Activated CD8-positive, alpha-beta T cell treated with anti-CD3 and anti-CD28 coated beads for 36 hours (primary cell): ENCODE measurements around the gene ATF1. TPM values are rescaled to one million over a fixed set of nuclear protein-coding genes. Genes with fewer than 3 reads are reported as not detected.
A peak's percentile ranks its signal among the peaks of the same experiment; 100 is the strongest.

Source experiments
- ATAC-seq: fragments of 200-7000 bp; cut with Tn5 transposase; one replicate; pipeline ENCODE4 v1.10.0; 2021; ENCODE audit warnings: mild to moderate bottlenecking, moderate library complexity
- CTCF ChIA-PET: fragments of 350-600 bp; sonication (Branson Sonifier 250); formaldehyde crosslinking; loops from one replicate; lab custom pipeline; 2021; ENCODE audit warnings: antibody characterized with exemption; lab: Charles Lee
- POLR2A ChIA-PET: fragments of 350-600 bp; sonication (Branson Sonifier 250); formaldehyde crosslinking; loops from one replicate; lab custom pipeline; 2021; ENCODE audit warnings: antibody characterized with exemption; lab: Charles Lee
- DNase-seq: peaks from one replicate; pipeline ENCODE4 v3.0.0-alpha.2; 2020
- H3K27ac Mint-ChIP-seq: one replicate; pipeline ENCODE4 v1.8.0; 2021; ENCODE audit warnings: mild to moderate bottlenecking, mixed read lengths
- H3K27me3 Mint-ChIP-seq: one replicate; pipeline ENCODE4 v1.8.0; 2021; ENCODE audit warnings: mixed read lengths
- H3K36me3 Mint-ChIP-seq: one replicate; pipeline ENCODE4 v1.8.0; 2021; ENCODE audit warnings: low read depth, mixed read lengths
- H3K4me1 Mint-ChIP-seq: one replicate; pipeline ENCODE4 v1.8.0; 2021; ENCODE audit warnings: low read depth, mixed read lengths
- H3K4me3 Mint-ChIP-seq: one replicate; pipeline ENCODE4 v1.8.0; 2021; ENCODE audit warnings: mild to moderate bottlenecking, moderate library complexity, mixed read lengths
- H3K9me3 Mint-ChIP-seq: one replicate; pipeline ENCODE4 v1.8.0; 2021; ENCODE audit warnings: mixed read lengths
- CTCF ChIP-seq: fragments of 200-600 bp; IDR thresholded peaks from one replicate; pipeline ENCODE4 v1.8.0; 2022; ENCODE audit warnings: antibody characterized with exemption, mild to moderate bottlenecking
- intact Hi-C: fragments of 100-400 bp; cut with micrococcal nuclease; formaldehyde crosslinking; loops from one replicate; pipeline ENCODE4 v1.10.0; 2022
- total RNA-seq, 2 experiments: library from RNA; stranded (reverse); gene quantifications; one replicate each; pipeline ENCODE4 v1.2.3, GENCODE V29; 2021

ATF1 gene
- total RNA-seq, 2 experiments from 2014 or later = 46.6 to 49.8 TPM

- no peak overlapping the region for H3K27ac Mint-ChIP-seq
- no peak for ATAC-seq
- CTCF ChIA-PET = interaction anchor here (0.6 to 1.5 kb wide), 3 partner anchors 13 to 473 kb away, joined by 3 read pairs; no protein-coding TSS in a partner anchor
- H3K4me1 Mint-ChIP-seq = peaks cover 18% of the 10 kb centered on the region
- DNase-seq = no peak
- no peak for TF ChIP-seq CTCF
- no peaks in the 10 kb centered on the region for H3K9me3 Mint-ChIP-seq
- POLR2A ChIA-PET = interaction anchor here (0.6 to 1.5 kb wide), 4 partner anchors 9 to 268 kb away, joined by 3 read pairs; no protein-coding TSS in a partner anchor
- H3K36me3 Mint-ChIP-seq = peaks cover 8% of the 10 kb centered on the region
- H3K4me3 Mint-ChIP-seq = no peak overlapping the region
- intact Hi-C loops = no loop called here
- H3K27me3 Mint-ChIP-seq = no peaks in the 10 kb centered on the region
Observed at GRCh38 chr12:50778663-50779590, 15.0 kb downstream of the ATF1 start.

- ChIA-PET POLR2A (interaction anchor here (1.4 kb wide), 1 partner anchor 29 kb away, joined by 3 read pairs; no protein-coding TSS in a partner anchor), CTCF (interaction anchor here (0.9 kb wide), 1 partner anchor 15 kb away, joined by 3 read pairs; no protein-coding TSS in a partner anchor)
- H3K4me3 Mint-ChIP-seq = no peak overlapping the region
- DNase-seq (no peak), ATAC-seq (no peak)
- TF ChIP-seq CTCF = no peak
- H3K36me3 Mint-ChIP-seq = peaks cover 15% of the 10 kb centered on the region
- intact Hi-C loops = no loop called here
- H3K9me3 Mint-ChIP-seq = no peaks in the 10 kb centered on the region
- H3K27me3 Mint-ChIP-seq = no peaks in the 10 kb centered on the region
- no peak overlapping the region for H3K27ac Mint-ChIP-seq
- H3K4me1 Mint-ChIP-seq = peaks cover 24% of the 10 kb centered on the region
Observed at GRCh38 chr12:50780013-50780412, 16.1 kb downstream of the ATF1 start.

GRCh38 chr12:50784501-50784900, 20.6 kb downstream of the ATF1 start:
- CTCF ChIA-PET = no interaction called here
- H3K4me3 Mint-ChIP-seq = no peak overlapping the region
- H3K9me3 Mint-ChIP-seq = no peaks in the 10 kb centered on the region
- peak overlapping the region; percentile 29 for H3K27ac Mint-ChIP-seq
- peaks cover 36% of the 10 kb centered on the region for H3K36me3 Mint-ChIP-seq
- TF ChIP-seq CTCF = no peak
- no peak for DNase-seq
- H3K4me1 Mint-ChIP-seq = peaks cover 12% of the 10 kb centered on the region
- H3K27me3 Mint-ChIP-seq = no peaks in the 10 kb centered on the region
- no peak for ATAC-seq
- POLR2A ChIA-PET = interaction anchor here (0.7 kb wide), 1 partner anchor 43 kb away, joined by 3 read pairs; no protein-coding TSS in a partner anchor
- intact Hi-C loops = no loop called here

DNA sequence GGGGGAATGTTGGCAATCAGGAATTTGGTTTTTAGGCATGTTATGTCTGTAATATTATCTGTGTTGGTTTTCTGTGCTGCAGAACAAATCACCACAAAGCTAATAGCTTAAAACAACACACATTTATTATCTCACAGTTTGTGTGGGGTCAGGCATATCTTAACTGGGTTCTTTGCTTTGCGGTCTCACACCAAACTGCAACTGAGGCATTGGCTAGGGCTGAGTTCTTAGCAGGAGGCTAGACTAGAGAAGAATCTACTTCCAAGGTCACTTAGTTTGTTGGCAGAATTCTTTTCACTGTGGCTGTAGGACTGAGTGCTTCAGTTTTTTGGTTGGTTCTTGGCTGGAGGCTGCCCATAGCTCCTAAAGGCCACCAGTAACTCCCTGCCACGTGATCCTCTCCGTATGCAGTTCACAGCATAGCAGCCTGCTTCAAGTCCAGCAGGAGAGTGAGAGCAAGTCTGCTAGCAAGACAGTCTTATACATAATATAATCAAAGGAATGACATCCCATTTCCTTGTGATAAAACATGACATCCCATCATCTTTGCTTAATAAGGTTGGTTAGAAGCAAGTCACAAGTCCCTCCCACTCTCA, 21.6 kb downstream of the ATF1 start:
- Mint-ChIP-seq H3K36me3 (peaks cover 34% of the 10 kb centered on the region), H3K27ac (no peak overlapping the region), H3K9me3 (no peaks in the 10 kb centered on the region), H3K27me3 (no peaks in the 10 kb centered on the region), H3K4me1 (peaks cover 13% of the 10 kb centered on the region), H3K4me3 (no peak overlapping the region)
- TF ChIP-seq CTCF = no peak
- intact Hi-C loops = no loop called here
- DNase-seq = no peak
- no peak for ATAC-seq
- CTCF ChIA-PET = interaction anchor here (2.2 kb wide), 1 partner anchor 20 kb away, joined by 7 read pairs; no protein-coding TSS in a partner anchor
- POLR2A ChIA-PET = interaction anchor here (0.6 kb wide), 1 partner anchor 10 kb away, joined by 3 read pairs; no protein-coding TSS in a partner anchor
